ENCODE data around the gene CYTH3. TPM values are rescaled to one million over a fixed set of nuclear protein-coding genes. Genes with fewer than 3 reads are reported as not detected.

Gene CYTH3
- total RNA-seq, 3 donors from 2014 or later (not counting 1 experiment from before 2014, with no cell fraction given) = 7.7 to 42.6 (median 13.6) TPM

- Mint-ChIP-seq H3K4me3 (no peak overlapping the region), H3K36me3 (no peaks in the 10 kb centered on the region), H3K4me1 (peaks cover 26 to 53% of the 10 kb centered on the region in 2 donors), H3K27ac (no peak overlapping the region), H3K9me3 (no peaks in the 10 kb centered on the region), H3K27me3 (ENCODE audit: low read depth in 2 of 2) (peaks cover 0 to 13% of the 10 kb centered on the region in 2 donors)
- ATAC-seq (no peak), DNase-seq (no peak)
- H3K27me3 ChIP-seq (ENCODE audit: control insufficient read depth, insufficient read depth, low read length) = no peaks in the 10 kb centered on the region
- 93% methylated on average over 5 of the region's 5 CpGs for WGBS (ENCODE audit: insufficient coverage)
- H3K9me3 ChIP-seq (ENCODE audit: control insufficient read depth, insufficient read depth, low read length) = no peaks in the 10 kb centered on the region
- no peak overlapping the region for H3K4me3 ChIP-seq (ENCODE audit: low read length)
- no peaks in the 10 kb centered on the region for H3K36me3 ChIP-seq (ENCODE audit: control insufficient read depth, insufficient read depth, low read length)
- peaks cover 22% of the 10 kb centered on the region for H3K4me1 ChIP-seq (ENCODE audit: control insufficient read depth, insufficient read depth, low read length)
- intact Hi-C loops (cut with micrococcal nuclease) = no loop called here
- no peak overlapping the region for H3K27ac ChIP-seq (ENCODE audit: low read length)
- no peak for TF ChIP-seq CTCF (IDR thresholded peaks at IDR 0.05)
Measured at GRCh38 chr7:6268907-6269306, 3.5 kb downstream of the CYTH3 start.

GRCh38 chr7:6268023-6268900 lies 4.2 kb downstream of the CYTH3 start:
- H3K4me1 Mint-ChIP-seq = peaks cover 26 to 49% of the 10 kb centered on the region in 2 donors
- peaks cover 0 to 13% of the 10 kb centered on the region in 2 donors for H3K27me3 Mint-ChIP-seq (ENCODE audit: low read depth in 2 of 2)
- H3K9me3 ChIP-seq (ENCODE audit: control insufficient read depth, insufficient read depth, low read length) = no peaks in the 10 kb centered on the region
- no peak for DNase-seq
- no peak overlapping the region for H3K27ac Mint-ChIP-seq
- H3K27me3 ChIP-seq (ENCODE audit: control insufficient read depth, insufficient read depth, low read length) = no peaks in the 10 kb centered on the region
- no peaks in the 10 kb centered on the region for H3K36me3 ChIP-seq (ENCODE audit: control insufficient read depth, insufficient read depth, low read length)
- no peak overlapping the region for H3K27ac ChIP-seq (ENCODE audit: low read length)
- peaks cover 20% of the 10 kb centered on the region for H3K4me1 ChIP-seq (ENCODE audit: control insufficient read depth, insufficient read depth, low read length)
- intact Hi-C loops (cut with micrococcal nuclease) = no loop called here
- 93% methylated on average over 18 of the region's 18 CpGs for WGBS (ENCODE audit: insufficient coverage)
- ATAC-seq = no peak
- no peak overlapping the region for H3K4me3 ChIP-seq (ENCODE audit: low read length)
- no peaks in the 10 kb centered on the region for H3K9me3 Mint-ChIP-seq
- no peak overlapping the region for H3K4me3 Mint-ChIP-seq
- no peak for TF ChIP-seq CTCF (IDR thresholded peaks at IDR 0.05)
- no peaks in the 10 kb centered on the region for H3K36me3 Mint-ChIP-seq

GRCh38 chr7:6266699-6267098 lies 5.7 kb downstream of the CYTH3 start:
- Mint-ChIP-seq H3K27me3 (ENCODE audit: low read depth in 2 of 2) (peaks cover 0 to 10% of the 10 kb centered on the region in 2 donors), H3K27ac (no peak overlapping the region), H3K36me3 (no peaks in the 10 kb centered on the region), H3K4me1 (peaks cover 16 to 46% of the 10 kb centered on the region in 2 donors), H3K9me3 (no peaks in the 10 kb centered on the region), H3K4me3 (no peak overlapping the region)
- WGBS (ENCODE audit: insufficient coverage) = 95% methylated on average over 7 of the region's 7 CpGs
- intact Hi-C loops (cut with micrococcal nuclease) = no loop called here
- ATAC-seq (no peak), DNase-seq (no peak)
- Histone ChIP-seq H3K27me3 (ENCODE audit: control insufficient read depth, insufficient read depth, low read length) (no peaks in the 10 kb centered on the region), H3K4me1 (ENCODE audit: control insufficient read depth, insufficient read depth, low read length) (peaks cover 10% of the 10 kb centered on the region), H3K36me3 (ENCODE audit: control insufficient read depth, insufficient read depth, low read length) (no peaks in the 10 kb centered on the region), H3K27ac (ENCODE audit: low read length) (no peak overlapping the region), H3K4me3 (ENCODE audit: low read length) (no peak overlapping the region), H3K9me3 (ENCODE audit: control insufficient read depth, insufficient read depth, low read length) (no peaks in the 10 kb centered on the region)
- no peak for TF ChIP-seq CTCF (IDR thresholded peaks at IDR 0.05)
